Glutamatergic neuron (in vitro differentiated cells): ENCODE measurements around the gene PTPRG. TPM values are rescaled to one million over a fixed set of nuclear protein-coding genes. Genes with fewer than 3 reads are reported as not detected.

Experiments
- DNase-seq: peaks from one replicate; pipeline ENCODE4 v3.0.0; 2022
- H3K27ac Mint-ChIP-seq: one replicate; pipeline ENCODE4 v1.8.0; 2020; ENCODE audit warnings: mild to moderate bottlenecking, mixed read lengths, inconsistent platforms; ENCODE audit not compliant: unreplicated experiment
- H3K27me3 Mint-ChIP-seq: one replicate; pipeline ENCODE4 v1.8.0; 2020; ENCODE audit warnings: mild to moderate bottlenecking, moderate library complexity, mixed read lengths, inconsistent platforms; ENCODE audit not compliant: unreplicated experiment
- H3K36me3 Mint-ChIP-seq: one replicate; pipeline ENCODE4 v1.8.0; 2020; ENCODE audit warnings: mild to moderate bottlenecking, mixed read lengths, inconsistent platforms; ENCODE audit not compliant: unreplicated experiment
- H3K4me1 Mint-ChIP-seq: one replicate; pipeline ENCODE4 v1.8.0; 2020; ENCODE audit warnings: mild to moderate bottlenecking, low read depth, mixed read lengths, inconsistent platforms; ENCODE audit not compliant: unreplicated experiment
- H3K4me3 Mint-ChIP-seq: one replicate; pipeline ENCODE4 v1.8.0; 2020; ENCODE audit warnings: mild to moderate bottlenecking, mixed read lengths, inconsistent platforms; ENCODE audit not compliant: unreplicated experiment
- H3K9me3 Mint-ChIP-seq: one replicate; pipeline ENCODE4 v1.8.0; 2020; ENCODE audit warnings: mild to moderate bottlenecking, moderate library complexity, mixed read lengths, inconsistent platforms; ENCODE audit not compliant: unreplicated experiment
- total RNA-seq: library from RNA; stranded (reverse); fragmentation: NEBNext Ultra II Directional; extraction: Animal tissue kit (Norgen Biotek cat#: 25700); gene quantifications from one replicate; pipeline ENCODE4 v1.2.1, GENCODE V29; 2021; ENCODE audit not compliant: unreplicated experiment
- TF ChIP-seq, protein P1 (sequence below): fragments of 200-600 bp; sonication (generic); IDR thresholded peaks from one replicate; pipeline ENCODE4 v1.5.0; 2021; ENCODE audit not compliant: partially characterized antibody, unreplicated experiment

PTPRG gene
- total RNA-seq, 1 donor from 2014 or later: 52.1 TPM

- TF ChIP-seq, protein P1, sequence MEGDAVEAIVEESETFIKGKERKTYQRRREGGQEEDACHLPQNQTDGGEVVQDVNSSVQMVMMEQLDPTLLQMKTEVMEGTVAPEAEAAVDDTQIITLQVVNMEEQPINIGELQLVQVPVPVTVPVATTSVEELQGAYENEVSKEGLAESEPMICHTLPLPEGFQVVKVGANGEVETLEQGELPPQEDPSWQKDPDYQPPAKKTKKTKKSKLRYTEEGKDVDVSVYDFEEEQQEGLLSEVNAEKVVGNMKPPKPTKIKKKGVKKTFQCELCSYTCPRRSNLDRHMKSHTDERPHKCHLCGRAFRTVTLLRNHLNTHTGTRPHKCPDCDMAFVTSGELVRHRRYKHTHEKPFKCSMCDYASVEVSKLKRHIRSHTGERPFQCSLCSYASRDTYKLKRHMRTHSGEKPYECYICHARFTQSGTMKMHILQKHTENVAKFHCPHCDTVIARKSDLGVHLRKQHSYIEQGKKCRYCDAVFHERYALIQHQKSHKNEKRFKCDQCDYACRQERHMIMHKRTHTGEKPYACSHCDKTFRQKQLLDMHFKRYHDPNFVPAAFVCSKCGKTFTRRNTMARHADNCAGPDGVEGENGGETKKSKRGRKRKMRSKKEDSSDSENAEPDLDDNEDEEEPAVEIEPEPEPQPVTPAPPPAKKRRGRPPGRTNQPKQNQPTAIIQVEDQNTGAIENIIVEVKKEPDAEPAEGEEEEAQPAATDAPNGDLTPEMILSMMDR: no peak
- no peak for DNase-seq
- peaks cover 1% of the 10 kb centered on the region for H3K9me3 Mint-ChIP-seq
- H3K4me1 Mint-ChIP-seq: peaks cover 20% of the 10 kb centered on the region
- no peak overlapping the region for H3K27ac Mint-ChIP-seq
- peaks cover 5% of the 10 kb centered on the region for H3K27me3 Mint-ChIP-seq
- H3K36me3 Mint-ChIP-seq: no peaks in the 10 kb centered on the region
- H3K4me3 Mint-ChIP-seq: no peak overlapping the region
Observed at GRCh38 chr3:61646360-61646759, 85.0 kb downstream of the PTPRG start.

DNA sequence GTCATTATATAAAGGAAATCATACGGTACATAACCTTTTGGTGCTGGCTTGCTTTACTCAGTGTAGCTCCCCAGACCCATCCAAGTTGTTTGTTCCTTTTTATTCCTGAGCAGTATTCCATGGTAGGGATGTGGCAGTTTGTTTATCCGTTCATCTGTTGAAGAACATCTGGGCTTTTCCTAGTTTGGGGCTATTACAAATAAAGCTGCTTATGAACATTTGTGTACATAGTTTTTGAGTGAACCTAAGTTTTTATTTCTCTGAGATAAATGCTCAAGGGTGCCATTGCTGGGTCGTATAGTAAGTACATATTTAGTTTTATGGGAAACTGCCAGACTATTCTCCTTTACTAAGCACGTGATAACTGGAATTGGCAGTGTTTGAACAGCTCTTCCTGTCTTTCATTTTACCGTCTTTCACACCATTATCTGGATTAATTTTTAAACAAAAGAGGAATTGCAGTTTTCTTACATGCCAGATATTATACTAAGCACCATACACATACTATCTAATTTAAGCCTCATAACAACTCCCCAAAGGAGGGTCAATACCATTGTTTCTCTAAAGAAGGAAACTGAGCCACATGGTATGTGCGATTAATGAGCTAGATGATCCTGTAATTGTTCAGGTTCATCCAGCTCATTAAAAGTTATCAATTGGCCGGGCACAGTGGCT lies 85.6 kb downstream of the PTPRG start:
- no peak for DNase-seq
- no peak overlapping the region for H3K4me3 Mint-ChIP-seq
- H3K9me3 Mint-ChIP-seq: peaks cover 1% of the 10 kb centered on the region
- TF ChIP-seq, protein P1: no peak
- no peaks in the 10 kb centered on the region for H3K36me3 Mint-ChIP-seq
- peaks cover 14% of the 10 kb centered on the region for H3K4me1 Mint-ChIP-seq
- no peak overlapping the region for H3K27ac Mint-ChIP-seq
- H3K27me3 Mint-ChIP-seq: peaks cover 5% of the 10 kb centered on the region

DNA sequence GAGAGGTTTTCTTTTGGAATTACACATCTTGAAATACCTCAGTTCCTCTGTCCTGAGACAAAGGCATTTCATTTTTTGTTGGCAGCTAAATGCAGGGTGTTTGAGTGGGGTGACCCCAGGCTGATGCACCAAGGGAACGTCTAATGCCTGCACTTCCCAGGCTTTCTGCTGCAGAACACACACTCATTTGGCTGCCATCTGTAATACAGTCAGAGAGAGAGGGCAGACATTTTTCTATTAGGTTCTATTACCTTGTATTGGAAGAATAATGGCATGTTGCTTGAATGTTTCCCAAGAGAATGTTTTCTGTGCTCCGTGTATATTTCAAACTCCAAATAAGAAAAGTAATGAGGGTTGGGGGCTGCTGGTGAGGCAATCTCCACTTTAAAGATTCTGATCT lies 87.1 kb downstream of the PTPRG start:
- Mint-ChIP-seq H3K27me3 (peaks cover 5% of the 10 kb centered on the region), H3K27ac (no peak overlapping the region), H3K4me3 (no peak overlapping the region), H3K4me1 (peaks cover 13% of the 10 kb centered on the region), H3K9me3 (peaks cover 2% of the 10 kb centered on the region), H3K36me3 (no peaks in the 10 kb centered on the region)
- no peak for DNase-seq
- TF ChIP-seq, protein P1: no peak

DNA sequence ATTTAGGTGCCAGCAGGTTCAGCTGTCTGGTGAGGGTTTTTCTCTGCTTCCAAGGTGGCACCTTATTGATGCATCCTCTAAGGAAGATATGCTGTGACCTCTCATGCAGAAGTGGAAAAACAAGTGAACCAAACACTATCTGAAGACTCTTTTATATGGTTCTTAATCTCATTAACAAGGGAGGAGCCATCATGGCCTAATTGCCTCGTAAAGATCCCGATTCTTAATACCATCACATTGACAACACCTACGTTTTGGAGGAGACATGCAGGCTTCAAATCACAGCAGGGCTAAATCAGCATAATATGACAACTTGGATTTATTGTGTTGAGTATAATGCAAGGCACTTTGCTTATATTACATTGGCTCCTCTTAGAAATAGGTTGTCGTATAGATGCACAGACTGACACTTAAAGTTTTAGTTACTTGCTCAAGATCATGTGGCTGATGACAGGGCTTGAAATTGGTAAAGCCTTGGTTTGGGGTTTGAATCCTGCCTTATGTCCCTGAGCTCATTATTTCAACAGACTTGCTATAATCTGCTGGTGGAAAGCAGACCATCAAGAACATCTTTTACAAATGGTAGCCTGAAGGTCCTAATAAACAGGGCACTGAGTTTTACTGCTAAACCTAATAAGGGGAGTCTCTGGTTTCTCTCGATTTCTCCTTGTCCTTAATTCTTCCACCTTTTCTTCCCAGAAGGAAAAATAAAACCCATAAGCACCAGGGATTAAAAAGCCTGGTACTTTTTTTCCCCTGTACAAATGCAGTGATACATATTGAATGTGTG lies 88.2 kb downstream of the PTPRG start:
- TF ChIP-seq, protein P1: no peak
- Mint-ChIP-seq H3K27ac (no peak overlapping the region), H3K36me3 (no peaks in the 10 kb centered on the region), H3K4me1 (peaks cover 19% of the 10 kb centered on the region), H3K9me3 (peaks cover 8% of the 10 kb centered on the region), H3K4me3 (no peak overlapping the region), H3K27me3 (peaks cover 5% of the 10 kb centered on the region)
- DNase-seq: no peak

GRCh38 chr3:61650276-61650675 lies 88.9 kb downstream of the PTPRG start:
- Mint-ChIP-seq H3K4me1 (peaks cover 21% of the 10 kb centered on the region), H3K36me3 (no peaks in the 10 kb centered on the region)

More at GRCh38 chr3:61650276-61650675, 88.9 kb downstream of the PTPRG start:
- DNase-seq: no peak
- Mint-ChIP-seq H3K27me3 (peaks cover 4% of the 10 kb centered on the region), H3K9me3 (peaks cover 8% of the 10 kb centered on the region), H3K4me3 (no peak overlapping the region), H3K27ac (no peak overlapping the region)
- TF ChIP-seq, protein P1: no peak
